Heart left ventricle (tissue), 13 donors: Measurements from ENCODE around the gene TAGLN.

Source experiments
- CTCF ChIP-seq, 12 donors: fragments of 200-600 bp; sonication (generic) in 4 of 12; IDR thresholded peaks; one replicate each; pipeline versions ENCODE4 v1.5.0 to v1.8.0; 2018 to 2022; ENCODE audit warnings: antibody characterized with exemption in 12 of 12, mild to moderate bottlenecking in 5 of 12
- POLR2A ChIP-seq, 2 donors: fragments of 450-650 bp; IDR thresholded peaks; one replicate each; pipeline ENCODE4 v1.6.1; 2017; ENCODE audit warnings: antibody characterized with exemption in 2 of 2, mild to moderate bottlenecking in 2 of 2, moderate library complexity in 2 of 2
- donor health status: ischemic (EF 13 %, LVEDD 7.1; RV severe dilation, severe dysfunction).
- donor health status: DM: no; HTN: yes; CAD: no.
- donor health status: DM: no; HTN: no; CAD: no.
- donor health status: ischemic (EF 25% LVEDD 6.9; RV normal size, moderate dysfunction).
- donor health status: ischemic (EF 25% LVEDD 5.7; RV mildly dilated, moderate dysfunction).
- donor health status: ischemic (EF 35%, LVEDD 5.7; RV mildly dilated, moderate dysfunction).
- donor health status: nonischemic (EF 11% LVEDD 7.7; RV severe dilation, severe dysfunction).
- donor health status: DM: yes; HTN: yes; CAD: no.
- donor health status: PGD.
- donor health status: ischemic (EF 29% LVEDD 5.4; RV normal size, mild dysfunction).
- donor health status: nonischemic (EF 23%, LVEDD 6.1; RV moderate dilation, normal function).

- no peak for TF ChIP-seq CTCF (IDR thresholded peaks at IDR 0.05)
- no peak for TF ChIP-seq POLR2A (IDR thresholded peaks at IDR 0.05)
Observed at GRCh38 chr11:117193130-117194020, 5.8 kb upstream of the TAGLN start.
